ENCODE measurements around the gene DLG5.

DLG5 gene

GRCh38 chr10:77890097-77890496 is 36.5 kb downstream of the DLG5 start:
- DNase-seq, result no peak

GRCh38 chr10:77889277-77889903 is 37.2 kb downstream of the DLG5 start:
- DNase-seq, result no peak

GRCh38 chr10:77888356-77888703 is 38.2 kb downstream of the DLG5 start:
- no peak for DNase-seq

- DNase-seq, result no peak
Measured at GRCh38 chr10:77887631-77888355, 38.8 kb downstream of the DLG5 start.

GRCh38 chr10:77886795-77887355 is 39.7 kb downstream of the DLG5 start:
- DNase-seq, result no peak

- no peak for DNase-seq
Measured at GRCh38 chr10:77884181-77884580, 42.4 kb downstream of the DLG5 start.

- no peak for DNase-seq
Measured at GRCh38 chr10:77881636-77882035, 44.9 kb downstream of the DLG5 start.

DNA sequence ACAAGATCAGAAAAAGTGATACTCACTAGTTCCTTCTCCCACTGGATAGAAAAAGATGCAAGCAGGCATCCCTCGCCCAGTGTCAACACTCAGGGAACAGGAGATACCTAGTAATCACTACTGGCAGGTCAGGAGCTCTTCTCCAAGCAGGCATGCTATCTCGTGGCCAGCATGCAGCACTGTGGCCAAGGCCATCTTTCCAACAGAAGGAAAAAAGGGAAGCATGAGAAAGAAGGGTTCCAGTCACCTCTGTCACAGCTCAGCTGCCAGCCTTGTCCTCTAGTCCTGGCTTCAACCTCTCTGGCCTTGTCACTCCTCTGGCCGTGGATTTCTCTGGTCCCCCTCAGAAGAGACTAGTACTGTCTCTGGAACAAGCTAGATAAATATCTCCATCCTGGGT is 45.3 kb downstream of the DLG5 start:
- DNase-seq, result no peak

DNA sequence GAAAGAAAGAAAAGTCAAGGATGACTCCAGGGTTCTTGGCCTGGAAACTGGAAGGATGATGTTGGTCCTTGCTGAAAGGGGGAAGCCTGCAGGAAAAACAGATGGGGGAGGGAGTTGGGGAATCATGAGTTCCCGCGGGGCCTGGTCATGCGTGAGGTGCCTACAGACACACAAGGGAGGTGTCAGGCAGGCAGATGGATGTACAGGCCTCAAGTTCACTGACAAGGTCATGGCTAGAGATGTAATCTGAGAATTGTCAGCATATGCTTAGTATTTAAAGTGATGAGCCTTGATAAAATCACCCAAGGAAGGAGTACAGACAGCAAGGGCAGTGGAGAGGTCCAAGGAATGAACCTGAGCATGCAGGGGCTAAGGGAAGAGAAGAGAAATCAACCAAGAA is 46.8 kb downstream of the DLG5 start:
- no peak for DNase-seq

GRCh38 chr10:77879065-77879464 is 47.5 kb downstream of the DLG5 start:
- no peak for DNase-seq

- no peak for DNase-seq
Measured at GRCh38 chr10:77877441-77878344, 48.9 kb downstream of the DLG5 start.

GRCh38 chr10:77875730-77876129 is 50.8 kb downstream of the DLG5 start:
- DNase-seq, result no peak

GRCh38 chr10:77874872-77875271 is 51.7 kb downstream of the DLG5 start:
- no peak for DNase-seq

- DNase-seq, result peak; percentile 33 to 48
Measured at GRCh38 chr10:77873536-77874380, 52.8 kb downstream of the DLG5 start.

- no peak for DNase-seq
Measured at GRCh38 chr10:77872947-77873535, 53.5 kb downstream of the DLG5 start.

DNA sequence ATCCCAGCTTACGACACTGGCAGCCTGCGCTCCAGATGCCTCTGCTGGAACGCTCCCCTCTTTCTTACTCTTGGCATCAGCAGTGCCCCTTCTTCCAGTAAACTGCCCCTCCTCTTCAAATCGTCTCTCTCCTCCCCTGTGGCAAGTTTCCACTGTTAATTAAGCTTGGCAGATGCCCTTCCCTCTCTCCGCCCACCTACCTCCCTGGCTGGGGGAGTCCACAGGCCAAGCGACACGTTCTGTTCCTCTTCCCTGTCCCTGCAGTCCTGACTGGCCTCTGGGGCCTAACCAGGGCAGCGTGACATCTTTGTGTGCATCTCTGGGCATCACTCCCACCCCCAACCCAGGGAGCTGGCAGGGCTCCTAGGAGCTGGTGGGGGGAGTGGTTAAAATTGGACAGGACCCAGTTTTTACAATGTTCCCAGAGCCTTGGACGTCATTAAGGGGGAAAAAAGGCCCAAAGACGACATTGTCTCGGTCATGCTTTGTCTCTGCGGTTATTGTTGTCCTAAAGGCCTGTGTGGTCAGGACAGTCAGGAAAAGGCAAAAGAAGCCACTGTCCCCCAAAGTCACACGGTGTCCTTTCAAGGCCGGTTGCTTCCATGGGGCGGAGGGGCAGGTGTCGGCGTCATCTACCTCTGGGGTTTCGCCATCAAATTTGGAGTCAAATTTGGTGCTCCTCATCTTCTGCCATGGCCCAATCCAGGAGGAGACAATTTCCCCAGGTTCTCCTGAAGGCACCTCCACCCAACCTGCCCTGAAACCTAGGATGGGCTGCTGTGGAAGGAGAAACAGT is 54.2 kb downstream of the DLG5 start:
- no peak for DNase-seq

DNA sequence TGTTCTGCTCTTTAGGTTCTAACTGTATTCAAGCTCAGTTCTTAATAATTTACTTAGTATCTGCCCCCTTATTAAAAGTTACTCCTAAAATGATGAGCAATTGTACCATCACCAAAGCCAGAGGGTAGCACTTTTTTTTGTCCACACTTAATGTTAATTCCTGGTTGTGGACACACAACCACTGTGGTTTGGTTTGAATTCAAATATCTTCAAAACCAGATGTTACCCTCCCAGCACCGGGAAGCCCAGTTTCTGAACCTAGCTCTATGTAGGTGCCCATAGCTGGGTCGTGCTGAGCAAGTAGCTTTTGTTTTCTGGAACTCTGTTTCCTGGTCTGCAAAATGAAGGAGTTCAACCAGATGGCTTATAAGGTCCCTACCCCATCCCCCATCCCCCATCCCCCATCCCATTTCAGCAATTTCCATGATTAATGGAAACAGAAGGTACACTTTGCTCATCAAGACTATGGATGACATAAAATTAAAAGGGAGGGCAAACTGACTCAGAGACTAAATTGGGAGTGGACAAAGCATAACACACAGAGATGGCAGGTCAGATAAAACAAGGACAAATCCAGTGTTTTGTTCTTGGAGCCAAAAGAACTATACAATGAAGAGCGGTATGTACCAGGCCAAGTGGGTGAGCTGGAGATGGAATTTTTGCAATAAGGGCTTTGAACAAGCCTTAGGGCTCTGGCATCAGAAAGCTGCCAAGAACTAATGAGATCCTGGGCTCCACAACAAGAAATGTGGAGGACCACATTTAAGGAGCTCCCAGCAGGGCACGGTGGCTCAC is 56.7 kb downstream of the DLG5 start:
- no peak for DNase-seq

GRCh38 chr10:77868523-77868922 is 58.0 kb downstream of the DLG5 start:
- no peak for DNase-seq

- no peak for DNase-seq
Measured at GRCh38 chr10:77867124-77867719, 59.3 kb downstream of the DLG5 start.

GRCh38 chr10:77866598-77866997 is 60.0 kb downstream of the DLG5 start:
- DNase-seq, result no peak

Measured in activated CD4-positive, alpha-beta T cell treated with anti-CD3 and anti-CD28 coated beads, Interleukin-2, amount 50 U/mL, for 48 hours (primary cell).